Activated T-cell treated with anti-CD3 and anti-CD28 coated beads, Interleukin-2, amount 50 U/mL, for 1 hour (primary cell): ENCODE data around the gene GPR119.
"Not testable (repeated sequence)": the region's sequence is repeated elsewhere in the genome, so short reads cannot be mapped to it uniquely, and the experiment has no call there.

Experiments
- DNase-seq: peaks from one replicate; pipeline ENCODE4 v3.0.0-alpha.2; 2020

The GPR119 gene

GRCh38 chrX:130385520-130385919 lies at the start of gene GPR119:
Gene GPR119 (minus strand): TSS chrX:130385674. CDS start chrX:130385447, 227 bp downstream.
- no peak for DNase-seq

- not testable (repeated sequence) for DNase-seq
Observed at GRCh38 chrX:130429236-130429635, 43.8 kb upstream of the GPR119 start.

GRCh38 chrX:130426531-130426930 lies 41.1 kb upstream of the GPR119 start:
- no peak for DNase-seq

- no peak for DNase-seq
Observed at GRCh38 chrX:130419263-130419662, 33.8 kb upstream of the GPR119 start.

GRCh38 chrX:130418740-130419139 lies 33.3 kb upstream of the GPR119 start:
- DNase-seq = no peak

- no peak for DNase-seq
Observed at GRCh38 chrX:130418066-130418465, 32.6 kb upstream of the GPR119 start.

- no peak for DNase-seq
Observed at GRCh38 chrX:130416785-130417184, 31.3 kb upstream of the GPR119 start.

GRCh38 chrX:130415201-130415600 lies 29.7 kb upstream of the GPR119 start:
- no peak for DNase-seq

- DNase-seq = no peak
Observed at GRCh38 chrX:130414800-130415199, 29.3 kb upstream of the GPR119 start.

- DNase-seq = no peak
Observed at GRCh38 chrX:130413415-130413814, 27.9 kb upstream of the GPR119 start.

GRCh38 chrX:130402208-130402684 lies 16.8 kb upstream of the GPR119 start:
- no peak for DNase-seq

- peak; percentile 70 for DNase-seq
Observed at GRCh38 chrX:130401415-130402207, 16.1 kb upstream of the GPR119 start, which contains the start of gene RBMX2. Gene RBMX2 (plus strand): TSS chrX:130401987. CDS start chrX:130402033, 46 bp downstream.

- DNase-seq = no peak
Observed at GRCh38 chrX:130395341-130395740, 9.9 kb upstream of the GPR119 start.

GRCh38 chrX:130393451-130394074 lies 8.1 kb upstream of the GPR119 start:
- no peak for DNase-seq

GRCh38 chrX:130386408-130386808 lies 934 bp upstream of the GPR119 start:
- DNase-seq = no peak

- no peak for DNase-seq
Observed at GRCh38 chrX:130378024-130378669, 7.3 kb downstream of the GPR119 start.

- DNase-seq = no peak
Observed at GRCh38 chrX:130376077-130376476, 9.4 kb downstream of the GPR119 start.

- not testable (repeated sequence) for DNase-seq
Observed at GRCh38 chrX:130352050-130352449, 33.4 kb downstream of the GPR119 start.

GRCh38 chrX:130351567-130351966 lies 33.9 kb downstream of the GPR119 start:
- no peak for DNase-seq

- no peak for DNase-seq
Observed at GRCh38 chrX:130347321-130347720, 38.2 kb downstream of the GPR119 start.

- no peak for DNase-seq
Observed at GRCh38 chrX:130343411-130343810, 42.1 kb downstream of the GPR119 start.

- no peak for DNase-seq
Observed at GRCh38 chrX:130340271-130340670, 45.2 kb downstream of the GPR119 start.

GRCh38 chrX:130339408-130340222 lies 45.9 kb downstream of the GPR119 start, which contains the start of gene SLC25A14:
Gene SLC25A14 (plus strand): TSS chrX:130339919. CDS start chrX:130340279, 360 bp downstream.
- DNase-seq = peak; percentile 67
